CD4-positive, alpha-beta T cell treated with Interleukin-15 for 1 hour (primary cell): ENCODE results near the gene GALNT7.

Source experiments
- DNase-seq: peaks from one replicate; pipeline ENCODE4 v3.0.0-alpha.2; 2020

Gene GALNT7

GRCh38 chr4:173240696-173241095 lies 72.1 kb downstream of the GALNT7 start:
- DNase-seq: no peak

GRCh38 chr4:173242466-173243250 lies 74.0 kb downstream of the GALNT7 start:
- no peak for DNase-seq

DNA sequence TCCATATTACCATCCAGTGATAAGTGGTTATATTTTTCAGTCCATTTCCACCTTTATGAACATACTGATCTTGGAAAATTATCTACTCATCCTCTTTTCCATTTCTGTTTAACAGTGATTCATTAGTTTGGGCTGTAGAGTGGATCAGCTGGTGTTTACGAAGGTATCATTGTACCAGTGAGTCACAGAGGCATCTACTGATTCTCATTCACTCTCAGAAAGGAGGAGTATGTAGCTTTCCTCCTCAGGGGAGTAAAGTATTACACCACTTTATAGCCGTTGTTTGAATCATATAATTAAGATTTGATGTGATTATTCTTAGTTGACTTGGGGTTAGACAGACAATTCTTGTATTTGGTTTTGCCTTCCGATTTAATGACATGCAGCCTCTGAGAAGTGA lies 74.7 kb downstream of the GALNT7 start:
- DNase-seq: no peak

DNA sequence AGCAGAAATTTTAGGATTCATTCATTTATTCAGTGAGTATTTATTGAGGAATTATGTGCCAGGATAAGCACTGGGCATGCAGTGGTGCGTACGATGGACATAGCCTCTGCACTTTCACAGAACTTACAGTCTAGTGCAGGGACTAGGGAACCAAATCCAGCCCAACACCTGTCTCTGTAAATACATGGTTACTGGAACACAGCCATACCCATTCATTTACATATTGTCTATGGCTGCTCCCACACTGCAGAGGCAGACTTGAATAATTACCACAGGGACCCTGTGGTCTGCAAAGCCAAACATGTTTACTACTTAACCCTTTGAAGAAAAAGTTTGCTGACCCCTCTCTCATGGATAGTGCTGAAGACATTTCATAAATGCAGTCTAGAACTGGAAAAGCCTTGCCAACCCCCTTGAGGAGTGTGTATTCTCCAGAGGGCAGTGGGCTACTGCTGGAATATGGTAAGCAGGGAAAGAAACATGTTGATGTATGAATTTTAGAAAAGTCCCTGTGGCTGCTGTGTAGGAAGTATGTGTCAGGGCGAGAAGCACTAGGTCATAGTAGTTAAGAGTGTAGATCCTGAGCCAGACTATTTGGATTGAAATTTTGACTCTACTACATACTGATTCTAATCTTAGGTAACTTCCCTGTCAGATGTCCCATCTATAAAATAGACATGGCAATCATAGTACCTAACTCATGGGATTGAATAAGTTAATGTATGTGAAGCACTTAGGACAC lies 75.5 kb downstream of the GALNT7 start:
- DNase-seq: no peak

- no peak for DNase-seq
These were observed 77.3 kb downstream of the GALNT7 start for GRCh38 chr4:173245952-173246351.

DNA sequence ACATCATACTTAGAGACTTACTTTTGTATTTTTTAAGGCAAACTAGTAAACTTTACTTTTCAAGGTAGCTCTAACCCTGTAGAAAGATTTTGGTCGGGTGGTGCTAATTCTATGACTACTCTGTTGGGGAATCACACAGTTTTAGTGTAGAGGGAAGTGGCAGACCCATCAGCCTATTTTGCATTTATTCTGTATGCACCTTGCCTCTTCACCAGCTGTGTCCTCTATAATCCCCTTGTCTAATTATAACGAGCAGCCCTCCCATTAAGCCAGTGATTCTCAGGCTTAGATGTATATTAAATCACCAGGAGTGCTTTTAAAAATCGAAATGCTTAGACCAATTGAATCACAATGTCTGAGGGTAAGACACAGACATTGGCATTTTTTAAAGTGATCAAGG lies 78.1 kb downstream of the GALNT7 start:
- no peak for DNase-seq

- DNase-seq: no peak
These were observed 78.7 kb downstream of the GALNT7 start for GRCh38 chr4:173247321-173247720.

- DNase-seq: no peak
These were observed 80.1 kb downstream of the GALNT7 start for GRCh38 chr4:173248690-173249089.

- DNase-seq: no peak
These were observed 83.7 kb downstream of the GALNT7 start for GRCh38 chr4:173252024-173252935.

- no peak for DNase-seq
These were observed 85.0 kb downstream of the GALNT7 start for GRCh38 chr4:173253561-173253960.

GRCh38 chr4:173254646-173255045 lies 86.0 kb downstream of the GALNT7 start:
- DNase-seq: no peak

GRCh38 chr4:173256825-173257224 lies 88.2 kb downstream of the GALNT7 start:
- DNase-seq: no peak

DNA sequence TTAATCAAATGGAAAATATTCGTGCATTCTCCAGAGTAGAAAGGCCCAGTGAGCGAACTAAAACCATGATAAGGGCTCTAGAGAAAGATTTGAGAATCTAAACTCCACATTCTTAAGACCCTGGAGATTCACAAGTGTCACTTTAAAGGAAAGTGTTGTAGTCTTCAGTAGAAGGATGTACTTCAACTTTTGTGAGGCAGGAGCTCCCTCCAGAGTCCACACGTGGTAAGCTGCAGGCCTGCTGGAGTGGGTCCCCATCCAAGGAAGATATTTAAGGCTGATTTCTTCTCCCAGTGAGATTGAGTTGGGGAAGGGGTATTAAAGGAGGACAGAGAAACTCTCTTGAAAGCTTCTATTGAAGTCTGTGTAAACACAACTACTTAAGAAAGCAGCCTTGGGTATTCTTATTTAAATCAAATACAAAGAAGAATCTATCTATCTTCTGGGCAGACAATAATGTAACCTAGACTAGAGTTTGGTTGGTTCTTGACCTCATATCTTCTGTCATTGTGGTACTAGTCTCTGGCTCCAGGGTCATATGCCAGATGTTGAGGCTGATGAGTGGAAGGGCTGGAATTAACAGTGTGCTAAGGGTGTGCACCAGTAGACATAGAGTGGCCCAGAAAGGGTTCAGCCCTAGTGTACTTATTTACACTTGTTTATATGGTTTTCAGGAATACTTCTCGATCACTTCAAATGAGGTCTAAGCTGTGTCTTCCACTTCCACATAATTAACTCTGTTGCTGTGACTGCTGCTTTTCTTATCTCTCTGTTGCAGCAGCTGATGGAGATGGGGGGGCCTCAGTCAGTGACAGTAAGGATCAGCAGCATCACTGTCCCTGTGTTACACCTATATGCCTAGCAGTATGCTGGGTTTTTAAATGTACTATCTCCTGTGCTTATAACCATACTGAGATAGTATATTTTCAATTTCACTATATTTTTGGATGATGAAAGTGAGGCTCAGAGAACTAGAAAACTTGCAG lies 89.4 kb downstream of the GALNT7 start:
- peak; percentile 54 for DNase-seq

DNA sequence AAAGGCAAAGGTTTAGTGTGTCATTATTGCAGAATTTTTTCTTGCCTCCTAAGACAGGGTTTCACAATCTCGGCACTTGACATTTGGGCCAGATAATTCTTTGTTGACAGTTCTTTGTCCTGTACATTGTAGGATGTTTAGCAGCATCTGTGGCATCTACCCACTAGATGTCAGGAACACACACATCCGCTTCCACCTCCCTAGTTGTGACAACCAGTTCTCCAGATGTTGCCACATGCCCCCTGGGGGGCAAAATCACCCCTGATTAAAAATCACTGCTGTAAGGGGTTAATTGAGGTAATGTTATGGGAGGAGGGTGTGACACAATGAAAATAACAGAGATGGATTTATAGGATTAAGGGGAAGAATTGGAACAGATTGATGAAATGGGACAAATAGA lies 90.3 kb downstream of the GALNT7 start:
- no peak for DNase-seq

DNA sequence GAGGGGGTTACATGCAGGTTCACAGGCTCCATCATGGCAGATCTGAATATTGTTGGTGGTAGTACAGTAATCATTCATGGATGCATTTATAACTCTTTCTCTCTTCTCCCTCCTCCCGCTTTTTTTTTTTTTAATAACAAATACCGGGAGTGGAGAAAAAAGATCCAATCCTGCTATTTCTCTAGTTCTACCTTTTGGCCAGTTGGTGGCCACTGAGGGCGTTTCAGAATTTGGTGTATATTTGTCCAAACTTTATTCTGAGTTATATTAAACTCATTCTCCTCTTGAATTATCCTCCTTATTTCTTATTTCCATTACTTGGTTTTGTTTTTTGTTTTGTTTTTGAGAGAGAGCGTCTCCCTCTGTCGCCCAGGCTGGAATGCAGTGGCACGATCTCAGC lies 90.7 kb downstream of the GALNT7 start:
- no peak for DNase-seq

DNA sequence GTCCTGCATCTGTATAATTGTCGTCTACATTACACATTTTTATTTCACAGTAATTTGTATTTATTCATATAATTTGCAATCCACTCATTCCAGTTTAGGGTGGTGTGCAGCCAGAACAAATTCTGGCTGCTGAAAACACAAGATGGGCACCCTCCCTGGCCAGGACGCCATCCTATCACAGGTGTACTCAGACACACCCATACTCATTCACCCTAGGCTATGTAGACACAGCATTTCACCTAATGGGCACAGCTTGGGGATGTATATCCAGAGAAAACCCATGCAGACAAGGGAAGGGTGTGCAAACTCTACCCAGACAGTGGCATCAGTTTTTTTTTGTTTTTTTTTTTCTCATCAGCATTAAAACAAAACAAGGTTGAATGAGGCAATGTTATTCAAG lies 92.4 kb downstream of the GALNT7 start:
- no peak for DNase-seq

DNA sequence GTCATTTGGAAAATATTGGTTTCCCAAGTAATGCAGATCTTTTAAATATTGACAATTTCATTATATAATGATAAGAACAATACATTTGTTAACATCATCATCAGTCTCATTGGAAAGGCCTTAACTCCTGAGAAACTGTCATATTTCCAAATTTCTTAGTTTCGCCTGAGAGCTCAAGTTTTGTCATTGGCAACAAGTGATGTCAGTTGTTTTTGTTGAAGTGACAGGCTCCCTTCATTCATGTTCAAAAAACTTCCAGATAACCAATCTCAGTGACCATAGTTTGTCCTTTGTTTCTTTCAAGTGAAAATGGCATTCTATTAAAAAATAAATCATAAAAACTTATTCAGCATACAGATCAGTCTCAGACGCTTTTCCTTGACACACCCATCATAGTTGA lies 93.8 kb downstream of the GALNT7 start:
- DNase-seq: no peak

- DNase-seq: no peak
These were observed 95.6 kb downstream of the GALNT7 start for GRCh38 chr4:173264245-173264644.

DNA sequence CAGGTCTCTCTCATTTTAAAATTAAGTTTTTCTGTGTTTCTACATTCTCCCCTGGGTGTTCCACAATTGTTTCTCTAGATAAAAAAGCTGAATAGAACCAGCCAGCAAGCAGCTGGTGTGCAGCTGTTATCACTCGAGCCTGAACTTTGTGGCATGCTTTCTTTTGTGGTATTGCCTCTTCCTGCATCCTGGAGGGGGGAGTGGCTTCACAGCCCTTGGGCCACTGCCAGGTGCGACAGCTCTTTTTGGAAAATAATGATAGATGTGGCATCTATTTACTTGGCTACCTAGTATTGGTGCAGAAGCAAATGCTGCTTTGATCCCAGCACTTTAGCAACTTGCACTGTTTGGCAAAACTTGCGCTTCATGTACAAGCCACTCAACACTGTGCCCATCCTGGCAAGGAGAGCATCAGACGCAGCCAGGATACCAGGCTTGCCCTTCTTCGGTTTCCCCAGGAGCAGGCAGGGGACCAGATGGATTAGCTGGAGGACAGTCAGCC lies 96.1 kb downstream of the GALNT7 start:
- no peak for DNase-seq

GRCh38 chr4:173265751-173266150 lies 97.1 kb downstream of the GALNT7 start:
- no peak for DNase-seq

- no peak for DNase-seq
These were observed 99.1 kb downstream of the GALNT7 start for GRCh38 chr4:173267711-173268110.

DNA sequence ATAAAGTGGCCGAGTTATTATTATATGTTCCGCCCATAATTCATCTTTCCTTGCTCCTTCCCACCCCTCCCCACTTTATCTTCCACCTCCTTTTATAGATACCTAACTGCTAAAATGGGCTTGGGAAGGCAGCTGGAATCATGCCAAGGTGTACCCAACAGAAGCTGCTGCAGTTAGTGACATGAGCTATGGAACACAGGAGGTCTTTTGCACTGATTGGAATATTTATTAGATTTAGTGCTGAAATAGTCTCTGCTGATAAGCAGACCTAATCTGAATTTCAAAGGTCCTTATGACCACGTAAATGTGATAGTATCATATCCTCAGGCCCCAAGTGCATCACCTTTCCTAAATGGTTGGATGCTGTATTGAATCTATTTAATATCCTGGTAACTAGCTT lies 100.7 kb downstream of the GALNT7 start:
- DNase-seq: no peak
